ENCODE data around the gene MIB2. TPM values are rescaled to one million over a fixed set of nuclear protein-coding genes. Genes with fewer than 3 reads are reported as not detected.
"Not testable (repeated sequence)": the region's sequence is repeated elsewhere in the genome, so short reads cannot be mapped to it uniquely, and the experiment has no call there.

Gene MIB2
- total RNA-seq, 1 donor = 23.1 TPM

DNA sequence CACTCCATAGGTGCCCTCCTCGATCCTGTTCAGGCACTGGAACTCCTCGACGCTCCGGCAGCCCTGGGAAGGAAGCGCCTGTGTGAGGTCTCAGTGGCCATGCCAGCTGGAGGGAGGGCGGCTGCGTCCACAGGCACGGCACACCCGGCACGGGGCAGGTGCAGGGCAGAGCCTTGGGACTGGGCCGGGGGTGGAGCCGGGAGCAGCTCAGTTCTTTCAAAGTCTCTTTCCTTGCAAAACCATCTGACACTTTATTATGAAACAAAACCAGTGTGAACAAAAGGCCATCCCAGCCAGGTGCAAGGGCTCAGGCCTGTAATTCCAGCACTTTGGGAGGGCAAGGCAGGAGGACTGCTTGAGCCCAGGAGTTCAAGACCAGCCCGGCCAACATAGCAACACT is 23.2 kb downstream of the MIB2 start:
- not testable (repeated sequence) for H3K4me1 ChIP-seq (ENCODE audit: insufficient read depth, low read length); H3K9me3 ChIP-seq (ENCODE audit: low read depth, low read length); H3K4me3 ChIP-seq (ENCODE audit: low read length); H3K27me3 ChIP-seq (ENCODE audit: insufficient read depth, low read length)

DNA sequence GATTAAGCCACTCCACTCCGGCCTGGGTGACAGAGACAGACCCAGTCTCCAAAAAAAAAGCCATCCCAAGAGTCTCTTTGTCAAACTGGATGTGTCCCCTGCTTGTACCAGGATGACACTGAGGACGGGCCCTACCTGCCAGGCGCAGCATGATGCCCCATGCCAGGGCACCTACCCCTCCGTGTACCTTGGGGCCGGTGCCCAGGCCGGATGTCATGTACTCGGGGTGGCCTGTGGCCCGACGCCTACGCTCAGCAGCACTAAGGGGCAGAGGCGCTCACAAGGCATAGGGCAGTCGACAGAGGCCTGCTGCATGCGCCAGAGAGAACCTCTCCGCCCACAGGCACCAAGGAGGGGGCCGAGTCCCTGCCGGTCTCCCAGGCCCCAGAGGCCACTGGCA is 24.1 kb downstream of the MIB2 start:
- not testable (repeated sequence) for H3K9me3 ChIP-seq (ENCODE audit: low read depth, low read length); H3K4me3 ChIP-seq (ENCODE audit: low read length); H3K4me1 ChIP-seq (ENCODE audit: insufficient read depth, low read length); H3K27me3 ChIP-seq (ENCODE audit: insufficient read depth, low read length)

DNA sequence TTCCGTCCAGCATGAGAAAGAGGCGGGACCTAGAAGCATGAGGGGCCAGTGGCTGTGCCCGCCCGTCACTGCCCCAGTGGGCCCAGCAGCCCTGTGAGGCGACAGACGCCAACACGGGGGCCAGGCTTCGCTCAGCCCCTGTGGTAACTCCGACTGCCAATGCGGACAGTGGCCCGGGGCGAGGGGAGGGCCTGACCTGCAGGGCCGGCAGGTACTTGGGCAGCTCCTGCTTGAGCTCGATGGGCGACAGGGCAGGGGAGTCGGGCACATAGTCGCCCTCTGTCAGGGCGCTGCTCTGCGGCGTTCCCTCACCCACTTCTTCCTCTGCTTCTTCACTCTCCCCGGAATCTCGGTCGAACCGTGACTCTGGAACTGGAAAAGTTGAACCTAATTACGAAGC is 24.8 kb downstream of the MIB2 start:
- H3K4me3 ChIP-seq (ENCODE audit: low read length); H3K27me3 ChIP-seq (ENCODE audit: insufficient read depth, low read length); H3K9me3 ChIP-seq (ENCODE audit: low read depth, low read length); H3K4me1 ChIP-seq (ENCODE audit: insufficient read depth, low read length): not testable (repeated sequence)

DNA sequence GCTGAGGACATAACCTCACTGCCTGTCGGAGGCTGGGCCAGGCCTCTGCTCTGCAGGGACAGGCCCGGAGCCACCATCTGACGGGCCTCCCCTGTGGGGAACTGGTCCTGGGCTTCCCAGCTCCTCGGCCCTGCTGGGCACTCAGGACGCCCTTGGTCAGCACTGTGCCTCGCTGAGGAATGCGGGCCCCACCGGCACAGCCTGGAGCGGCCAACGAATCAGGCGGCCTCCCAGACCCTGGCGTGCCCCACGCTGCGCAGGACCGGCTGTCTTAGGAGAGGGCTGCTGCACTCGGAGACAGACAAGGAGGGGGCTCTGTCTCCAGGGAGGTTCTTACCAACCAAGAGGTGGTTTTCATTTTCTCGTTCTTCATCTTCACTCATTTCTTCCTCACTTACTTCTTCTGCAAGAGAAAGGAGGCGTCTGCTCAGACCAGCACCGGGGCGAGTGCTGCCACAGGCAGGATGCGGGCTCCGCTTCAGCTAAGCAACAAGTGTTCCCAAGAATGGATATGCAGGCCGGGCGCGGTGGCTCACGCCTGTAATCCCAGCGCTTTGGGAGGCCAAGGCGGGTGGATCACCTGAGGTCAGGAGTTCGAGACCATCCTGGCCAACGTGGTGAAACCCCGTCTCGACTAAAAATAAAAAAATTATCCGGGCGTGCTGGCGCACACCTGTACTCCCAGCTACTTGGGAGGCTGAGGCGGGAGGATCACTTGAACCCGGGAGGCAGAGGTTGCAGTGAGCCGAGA is 25.6 kb downstream of the MIB2 start:
- H3K27me3 ChIP-seq (ENCODE audit: insufficient read depth, low read length); H3K9me3 ChIP-seq (ENCODE audit: low read depth, low read length); H3K4me1 ChIP-seq (ENCODE audit: insufficient read depth, low read length); H3K4me3 ChIP-seq (ENCODE audit: low read length): not testable (repeated sequence)

DNA sequence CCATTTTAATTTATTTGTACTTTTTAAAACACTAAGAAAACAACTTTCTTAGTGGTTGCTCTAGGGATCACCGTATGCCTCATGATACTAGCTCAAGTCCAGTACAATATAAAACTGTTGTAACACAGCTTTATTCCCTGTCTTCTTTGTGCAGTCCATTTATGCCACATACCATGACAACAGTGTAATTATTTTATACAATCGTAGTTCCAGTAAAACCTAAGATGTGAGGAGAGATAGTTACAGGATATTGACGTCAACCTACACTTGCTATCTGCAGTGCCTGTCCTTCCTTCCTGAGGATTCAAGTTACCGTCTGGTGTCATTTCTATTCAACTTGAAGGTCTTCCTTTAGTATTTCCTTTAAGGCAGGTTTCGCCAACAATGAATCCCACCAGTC is 31.0 kb downstream of the MIB2 start:
- not testable (repeated sequence) for H3K27me3 ChIP-seq (ENCODE audit: insufficient read depth, low read length); H3K4me3 ChIP-seq (ENCODE audit: low read length); H3K9me3 ChIP-seq (ENCODE audit: low read depth, low read length); H3K4me1 ChIP-seq (ENCODE audit: insufficient read depth, low read length)

DNA sequence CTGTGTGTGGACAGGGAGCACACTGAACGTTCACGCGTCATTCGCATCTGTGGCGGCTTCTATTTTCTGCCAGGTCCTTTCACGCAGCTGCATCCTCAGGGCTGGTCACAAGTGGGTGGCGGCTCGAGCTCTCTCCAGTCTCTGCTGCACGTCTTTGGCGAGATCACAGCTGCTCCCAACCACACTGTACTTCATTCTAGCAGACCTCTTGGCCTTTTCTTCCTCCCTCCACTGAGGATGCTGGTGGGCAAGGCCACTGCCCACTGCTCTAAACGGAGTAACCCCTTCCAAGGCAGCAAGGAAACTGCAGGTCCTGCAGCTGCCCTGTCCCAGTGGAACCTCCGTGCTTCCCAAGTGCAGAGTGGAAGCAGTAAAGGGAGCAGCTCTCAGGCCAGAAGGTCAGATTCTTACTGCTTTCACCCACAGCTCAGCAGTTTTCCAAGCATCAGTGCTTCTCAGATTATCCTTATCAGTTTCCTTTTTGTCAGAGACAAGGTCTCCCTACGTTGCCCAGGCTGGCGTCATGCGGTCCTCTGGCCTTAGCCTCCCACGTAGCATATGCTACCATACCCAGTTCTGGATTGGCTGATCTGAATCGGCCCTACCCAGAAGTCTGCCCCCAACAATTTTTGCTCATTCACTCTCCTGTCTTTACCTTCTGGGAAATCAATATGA is 32.4 kb downstream of the MIB2 start:
- not testable (repeated sequence) for H3K27me3 ChIP-seq (ENCODE audit: insufficient read depth, low read length); H3K4me1 ChIP-seq (ENCODE audit: insufficient read depth, low read length); H3K9me3 ChIP-seq (ENCODE audit: low read depth, low read length); H3K4me3 ChIP-seq (ENCODE audit: low read length)

DNA sequence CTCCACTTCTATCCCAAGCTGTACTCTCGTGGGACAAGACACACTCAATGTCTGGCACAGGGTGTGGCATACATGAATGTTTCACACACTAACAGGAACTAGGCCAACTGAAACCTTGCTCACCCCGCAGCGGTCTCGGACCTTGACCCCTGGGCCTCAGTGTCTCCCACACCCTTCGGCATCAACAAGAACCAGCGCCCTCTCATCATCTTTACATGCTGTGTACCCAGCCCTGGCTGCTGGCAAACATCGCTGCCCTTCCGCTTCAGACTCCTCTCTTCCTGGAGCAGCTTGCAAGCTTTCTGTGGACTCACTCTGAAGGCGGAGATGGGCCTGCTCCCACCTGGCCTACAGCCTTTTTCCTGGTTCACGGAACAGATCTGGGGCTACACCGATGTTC is 33.0 kb downstream of the MIB2 start:
- H3K9me3 ChIP-seq (ENCODE audit: low read depth, low read length); H3K4me1 ChIP-seq (ENCODE audit: insufficient read depth, low read length); H3K27me3 ChIP-seq (ENCODE audit: insufficient read depth, low read length); H3K4me3 ChIP-seq (ENCODE audit: low read length): not testable (repeated sequence)

DNA sequence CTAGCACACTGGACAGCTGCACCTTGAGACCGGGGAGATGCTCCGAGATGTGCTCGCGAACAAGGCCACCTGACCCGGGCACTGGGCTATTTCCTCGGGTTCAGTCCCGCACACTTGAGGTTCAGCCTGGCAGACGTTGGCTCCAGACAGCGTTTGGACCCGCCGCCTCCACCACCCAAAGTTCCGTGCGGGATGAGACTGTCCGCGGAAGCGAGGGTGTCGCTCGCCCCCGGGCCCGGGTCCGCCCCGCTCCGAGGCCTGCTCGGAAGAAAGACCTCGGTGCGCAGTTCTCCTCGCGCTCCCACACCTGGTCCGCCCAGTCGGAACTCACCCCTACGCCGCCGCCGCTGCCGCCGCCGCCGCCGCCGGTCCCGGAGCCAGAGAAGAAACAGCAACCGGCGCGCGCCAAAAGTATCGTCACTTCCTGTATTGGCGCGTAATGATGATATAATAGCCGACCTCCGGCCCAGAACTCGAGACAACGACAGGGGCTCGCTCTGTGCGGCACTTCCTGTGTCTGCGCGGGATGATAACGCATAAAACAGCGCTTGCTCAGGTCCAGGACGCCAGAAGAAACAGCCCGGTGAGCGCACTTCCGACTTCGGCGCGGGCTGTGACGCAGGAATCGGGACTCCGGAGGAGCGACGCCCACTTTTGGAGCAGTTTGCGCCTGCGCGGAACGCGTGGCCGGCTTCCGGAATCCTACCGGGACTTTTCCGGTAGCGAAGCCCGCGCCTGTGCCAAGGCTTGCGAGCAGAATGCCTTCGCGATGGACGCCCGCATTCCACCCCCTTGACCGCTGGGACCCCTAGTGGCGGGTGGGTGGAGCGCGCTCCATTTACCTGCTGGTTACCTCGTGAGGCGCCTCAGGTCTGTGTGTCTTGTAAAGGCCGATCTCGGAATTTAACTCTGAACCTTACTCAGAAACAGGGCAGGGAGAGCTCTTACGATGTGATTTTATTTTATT is 43.6 kb downstream of the MIB2 start, which contains the start of gene CDK11B:
Gene CDK11B (minus strand): TSS at position 422 of the 967 bp plus-strand sequence. CDS start 1,519 bp downstream, outside the sequence.
- not testable (repeated sequence) for H3K9me3 ChIP-seq (ENCODE audit: low read depth, low read length); H3K27me3 ChIP-seq (ENCODE audit: insufficient read depth, low read length)
- Histone ChIP-seq H3K4me3 (ENCODE audit: low read length) (peak within 1 kb of the TSS; percentile 49), H3K4me1 (ENCODE audit: insufficient read depth, low read length) (peaks cover 12% of the 10 kb centered on the region)

DNA sequence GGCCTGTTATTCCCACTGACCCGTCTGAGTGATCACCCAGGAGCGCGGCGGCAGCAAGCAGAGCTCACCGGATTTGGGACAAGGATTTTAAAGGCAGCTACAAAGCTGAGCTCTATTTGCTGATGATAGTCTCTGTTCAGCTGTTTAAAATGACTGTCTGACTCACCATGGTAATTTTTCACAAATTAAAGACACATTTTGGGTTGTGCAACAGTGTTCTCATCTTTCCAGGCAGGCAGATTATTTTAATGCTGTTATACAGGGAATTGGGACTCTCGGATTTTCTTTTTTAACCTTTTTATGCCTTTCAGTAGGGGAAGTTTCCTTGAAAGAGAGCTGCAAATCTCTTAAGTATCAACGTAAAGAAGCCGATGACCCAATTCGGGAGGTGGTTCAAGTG is 47.1 kb downstream of the MIB2 start:
- not testable (repeated sequence) for H3K9me3 ChIP-seq (ENCODE audit: low read depth, low read length); H3K4me3 ChIP-seq (ENCODE audit: low read length); H3K27me3 ChIP-seq (ENCODE audit: insufficient read depth, low read length)
- peaks cover 12% of the 10 kb centered on the region for H3K4me1 ChIP-seq (ENCODE audit: insufficient read depth, low read length)

DNA sequence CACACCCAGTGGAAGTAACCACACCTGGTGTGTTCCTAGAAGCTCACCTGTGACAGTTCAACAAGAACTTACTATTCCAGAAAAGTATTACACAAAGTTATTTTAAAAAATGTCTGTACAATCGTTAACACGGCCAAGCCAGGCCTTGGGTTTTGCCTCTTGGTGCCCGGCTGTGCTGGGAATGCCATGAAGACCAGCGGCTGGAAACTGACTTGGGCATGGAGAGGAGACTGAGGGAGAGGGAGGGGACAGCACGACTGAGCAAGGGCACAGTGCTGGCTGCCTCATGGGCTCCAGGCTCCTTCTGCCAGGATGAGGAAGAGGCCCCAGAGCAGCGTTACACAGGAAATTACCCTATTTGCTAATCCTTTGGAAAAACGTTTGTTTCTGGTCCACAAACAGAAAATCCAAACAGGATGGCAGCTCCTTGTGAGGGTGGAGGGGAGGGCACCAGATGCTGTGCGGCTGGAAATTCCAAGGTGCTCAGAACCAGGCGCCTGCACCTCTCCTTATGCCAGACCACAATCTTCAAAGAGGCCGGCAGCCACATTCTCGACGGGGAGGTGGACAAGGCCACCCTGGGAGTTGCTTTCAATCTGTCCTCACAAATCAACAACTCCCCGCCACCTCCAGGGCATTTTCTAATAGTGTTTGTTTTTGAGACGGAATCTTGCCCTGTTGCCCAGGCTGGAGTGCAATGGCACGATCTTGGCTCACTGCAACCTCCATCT is 47.7 kb downstream of the MIB2 start:
- H3K4me3 ChIP-seq (ENCODE audit: low read length); H3K4me1 ChIP-seq (ENCODE audit: insufficient read depth, low read length); H3K9me3 ChIP-seq (ENCODE audit: low read depth, low read length); H3K27me3 ChIP-seq (ENCODE audit: insufficient read depth, low read length): not testable (repeated sequence)

DNA sequence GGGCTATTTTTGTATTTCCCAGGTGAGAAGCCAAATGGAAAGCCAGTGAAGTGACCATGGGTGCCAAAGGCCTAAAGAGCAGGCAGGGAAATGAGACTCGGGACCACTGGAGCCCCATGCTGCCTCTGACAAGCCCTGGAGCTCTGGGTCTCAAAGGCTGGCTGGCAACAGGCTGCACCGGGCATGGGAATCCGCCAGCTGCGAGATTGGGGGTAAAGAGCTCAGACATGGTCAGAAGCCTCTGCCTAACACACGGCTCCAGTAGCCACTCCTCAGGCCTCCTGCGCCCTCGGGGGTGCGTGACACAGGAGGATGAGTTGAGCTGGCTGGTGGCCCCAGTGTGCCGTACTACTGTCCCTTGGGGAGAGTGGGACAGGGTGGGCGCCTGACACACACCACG is 49.0 kb downstream of the MIB2 start:
- H3K27me3 ChIP-seq (ENCODE audit: insufficient read depth, low read length); H3K4me1 ChIP-seq (ENCODE audit: insufficient read depth, low read length); H3K4me3 ChIP-seq (ENCODE audit: low read length); H3K9me3 ChIP-seq (ENCODE audit: low read depth, low read length): not testable (repeated sequence)

DNA sequence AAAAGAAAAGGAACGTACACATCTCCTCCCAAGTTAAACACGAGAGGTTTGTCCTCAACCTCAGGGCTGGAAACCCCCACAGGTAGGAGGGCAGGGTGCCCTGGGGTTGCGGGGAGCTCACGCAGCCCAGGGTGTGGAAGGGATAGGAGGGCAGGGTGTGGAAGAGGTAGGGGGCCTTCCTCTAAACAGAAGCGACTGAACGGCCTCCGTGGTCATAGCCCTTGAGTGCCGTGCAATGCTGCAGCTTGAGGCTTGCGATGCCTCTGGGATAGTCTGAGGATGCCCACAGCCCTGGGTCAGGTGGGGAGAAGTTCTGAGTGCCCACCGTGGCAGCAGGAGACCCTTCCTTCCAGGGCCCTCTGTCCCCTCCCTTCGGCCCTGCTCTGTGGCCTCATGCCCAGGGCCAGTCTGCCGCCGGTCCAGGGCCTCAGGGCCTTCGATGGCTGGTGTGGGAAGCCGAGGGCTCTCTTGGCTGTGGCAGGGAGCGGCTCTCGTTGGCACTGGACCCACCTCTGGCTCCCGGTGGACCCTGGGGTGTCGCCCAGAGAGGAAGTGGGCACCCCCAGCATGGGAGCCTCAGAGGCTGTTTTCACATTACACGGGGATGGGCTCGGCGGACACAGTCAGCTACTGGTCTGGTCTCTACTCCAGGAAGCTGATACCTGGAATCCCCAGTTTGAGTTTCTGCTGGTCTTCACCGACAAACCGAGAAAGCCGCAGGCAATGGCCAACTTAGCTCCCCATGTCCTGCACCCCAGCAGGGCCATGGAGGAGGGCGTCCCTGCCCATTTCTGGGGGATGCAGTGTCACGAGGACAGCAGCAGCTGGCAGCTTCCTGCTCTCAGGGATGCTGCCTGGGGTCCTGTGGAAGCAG is 49.9 kb downstream of the MIB2 start:
- H3K27me3 ChIP-seq (ENCODE audit: insufficient read depth, low read length) = no peaks in the 10 kb centered on the region
- H3K9me3 ChIP-seq (ENCODE audit: low read depth, low read length) = no peaks in the 10 kb centered on the region
- no peak overlapping the region for H3K4me3 ChIP-seq (ENCODE audit: low read length)
- peaks cover 7% of the 10 kb centered on the region for H3K4me1 ChIP-seq (ENCODE audit: insufficient read depth, low read length)

DNA sequence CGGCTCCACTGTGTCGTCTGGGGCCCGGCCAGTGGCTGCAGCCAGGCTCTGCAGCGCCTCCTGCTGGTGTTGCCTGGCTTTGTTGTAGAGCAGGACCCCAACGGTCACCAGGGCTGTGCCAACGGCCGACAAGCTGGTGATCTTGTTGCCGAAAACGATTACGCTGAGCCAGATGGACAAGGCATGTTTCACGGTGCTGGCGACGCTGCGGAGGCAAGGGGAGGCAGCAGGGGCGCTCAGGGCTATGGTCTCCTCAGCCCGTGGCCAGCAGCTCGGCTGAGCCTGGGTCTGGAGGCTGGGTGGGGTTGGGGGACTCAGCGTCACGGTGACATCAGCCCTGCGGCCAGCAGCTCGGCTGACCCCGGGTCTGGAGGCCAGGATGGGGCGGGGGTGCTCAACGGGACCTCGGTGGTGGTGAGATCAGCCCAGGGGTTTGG is 50.5 kb downstream of the MIB2 start:
- Histone ChIP-seq H3K9me3 (ENCODE audit: low read depth, low read length) (no peaks in the 10 kb centered on the region), H3K4me3 (ENCODE audit: low read length) (no peak overlapping the region), H3K4me1 (ENCODE audit: insufficient read depth, low read length) (peaks cover 7% of the 10 kb centered on the region), H3K27me3 (ENCODE audit: insufficient read depth, low read length) (no peaks in the 10 kb centered on the region)

DNA sequence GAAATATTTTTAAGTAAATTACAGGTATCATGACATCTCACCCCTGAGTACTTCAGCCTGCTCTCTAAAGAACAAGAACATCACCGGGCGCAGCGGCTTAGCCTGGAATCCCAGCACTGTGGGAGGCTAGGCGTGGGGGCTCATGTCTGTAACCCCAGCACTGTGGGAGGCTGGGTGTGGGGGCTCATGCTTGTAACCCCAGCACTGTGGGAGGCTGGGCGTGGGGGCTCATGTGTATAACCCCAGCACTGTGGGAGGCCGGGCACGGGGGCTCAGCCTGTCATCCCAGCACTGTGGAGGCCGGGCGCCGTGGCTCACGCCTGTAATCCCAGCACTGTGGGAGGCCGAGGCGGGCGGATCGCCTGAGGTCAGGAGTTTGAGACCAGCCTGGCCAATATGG is 51.2 kb downstream of the MIB2 start:
- Histone ChIP-seq H3K27me3 (ENCODE audit: insufficient read depth, low read length) (no peaks in the 10 kb centered on the region), H3K4me3 (ENCODE audit: low read length) (no peak overlapping the region), H3K9me3 (ENCODE audit: low read depth, low read length) (no peaks in the 10 kb centered on the region), H3K4me1 (ENCODE audit: insufficient read depth, low read length) (peaks cover 7% of the 10 kb centered on the region)
